ENCODE results near the gene CACNB1. TPM values are rescaled to one million over a fixed set of nuclear protein-coding genes. Genes with fewer than 3 reads are reported as not detected.
A peak's percentile ranks its signal among the peaks of the same experiment; 100 is the strongest.

Gene CACNB1
- total RNA-seq, 2 donors from 2014 or later, result 3.4 to 17.8 TPM

DNA sequence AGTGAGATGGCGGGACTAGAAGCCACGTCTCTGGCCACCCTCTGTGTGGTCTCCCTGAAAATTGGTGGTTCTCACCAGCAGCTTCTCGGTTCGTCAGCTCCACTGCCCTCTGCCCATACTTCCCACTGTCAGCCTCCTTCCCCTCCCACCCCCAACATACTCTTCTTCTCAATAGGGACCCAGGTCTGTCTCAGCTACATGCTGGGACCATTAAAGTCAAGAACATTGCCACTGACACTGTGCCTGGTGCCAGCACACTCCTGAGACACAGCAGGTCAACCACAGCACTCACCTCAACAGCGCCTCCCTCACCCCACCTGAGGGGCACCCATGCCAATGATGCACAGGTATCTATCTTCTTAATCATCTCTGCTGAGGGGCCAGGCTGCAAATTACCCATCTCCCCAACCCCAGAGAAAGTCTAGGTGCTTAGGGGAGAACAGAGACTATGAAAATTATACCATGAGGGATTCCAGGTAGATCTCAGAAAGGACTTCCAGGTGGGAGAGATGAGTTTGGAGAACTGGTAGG, 47.3 kb downstream of the CACNB1 start:
- Histone ChIP-seq H3K36me3 (no peaks in the 10 kb centered on the region), H3K4me3 (no peak overlapping the region), H3K27me3 (replicated peaks; ENCODE audit: insufficient read depth) (no peaks in the 10 kb centered on the region), H3K4me1 (replicated peaks) (no peaks in the 10 kb centered on the region), H3K27ac (no peak overlapping the region), H3K9me3 (no peaks in the 10 kb centered on the region)
- TF ChIP-seq, protein P1, sequence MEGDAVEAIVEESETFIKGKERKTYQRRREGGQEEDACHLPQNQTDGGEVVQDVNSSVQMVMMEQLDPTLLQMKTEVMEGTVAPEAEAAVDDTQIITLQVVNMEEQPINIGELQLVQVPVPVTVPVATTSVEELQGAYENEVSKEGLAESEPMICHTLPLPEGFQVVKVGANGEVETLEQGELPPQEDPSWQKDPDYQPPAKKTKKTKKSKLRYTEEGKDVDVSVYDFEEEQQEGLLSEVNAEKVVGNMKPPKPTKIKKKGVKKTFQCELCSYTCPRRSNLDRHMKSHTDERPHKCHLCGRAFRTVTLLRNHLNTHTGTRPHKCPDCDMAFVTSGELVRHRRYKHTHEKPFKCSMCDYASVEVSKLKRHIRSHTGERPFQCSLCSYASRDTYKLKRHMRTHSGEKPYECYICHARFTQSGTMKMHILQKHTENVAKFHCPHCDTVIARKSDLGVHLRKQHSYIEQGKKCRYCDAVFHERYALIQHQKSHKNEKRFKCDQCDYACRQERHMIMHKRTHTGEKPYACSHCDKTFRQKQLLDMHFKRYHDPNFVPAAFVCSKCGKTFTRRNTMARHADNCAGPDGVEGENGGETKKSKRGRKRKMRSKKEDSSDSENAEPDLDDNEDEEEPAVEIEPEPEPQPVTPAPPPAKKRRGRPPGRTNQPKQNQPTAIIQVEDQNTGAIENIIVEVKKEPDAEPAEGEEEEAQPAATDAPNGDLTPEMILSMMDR (IDR thresholded peaks at IDR 0.05), result no peak
- no peak for TF ChIP-seq POLR2AphosphoS5 (IDR thresholded peaks at IDR 0.05)
- no peak for TF ChIP-seq POLR2A (IDR thresholded peaks at IDR 0.05)
- intact Hi-C loops (cut with DNase I), result loop anchor here (5.0 to 10.0 kb wide), 4 partner anchors 83 to 405 kb away; partner anchors contain the start of gene PCGF2
- no peak for DNase-seq (ENCODE audit: low spot score)
- 85% methylated on average over 5 of the region's 5 CpGs for WGBS

GRCh38 chr17:39147221-39148185, 50.0 kb downstream of the CACNB1 start:
- 73% methylated on average over 13 of the region's 13 CpGs for WGBS
- no peak overlapping the region for H3K27ac ChIP-seq

GRCh38 chr17:39146273-39146672, 51.2 kb downstream of the CACNB1 start:
- H3K4me3 ChIP-seq, result no peak overlapping the region
- H3K27ac ChIP-seq, result no peak overlapping the region
- intact Hi-C loops (cut with DNase I), result no loop called here
- H3K9me3 ChIP-seq, result no peaks in the 10 kb centered on the region
- no peak for TF ChIP-seq POLR2AphosphoS5 (IDR thresholded peaks at IDR 0.05)
- TF ChIP-seq, protein P1 (IDR thresholded peaks at IDR 0.05), result no peak
- no peak for TF ChIP-seq POLR2A (IDR thresholded peaks at IDR 0.05)
- H3K4me1 ChIP-seq (replicated peaks), result no peaks in the 10 kb centered on the region
- DNase-seq (ENCODE audit: low spot score), result no peak
- 98% methylated on average over 3 of the region's 3 CpGs for WGBS
- no peaks in the 10 kb centered on the region for H3K36me3 ChIP-seq
- H3K27me3 ChIP-seq (replicated peaks; ENCODE audit: insufficient read depth), result no peaks in the 10 kb centered on the region

More at GRCh38 chr17:39147221-39148185, 50.0 kb downstream of the CACNB1 start:
- intact Hi-C loops (cut with DNase I), result no loop called here
- Histone ChIP-seq H3K4me1 (replicated peaks) (no peaks in the 10 kb centered on the region), H3K4me3 (no peak overlapping the region), H3K9me3 (no peaks in the 10 kb centered on the region), H3K27me3 (replicated peaks; ENCODE audit: insufficient read depth) (no peaks in the 10 kb centered on the region), H3K36me3 (no peaks in the 10 kb centered on the region)
- TF ChIP-seq, protein P1 (IDR thresholded peaks at IDR 0.05), result no peak
- TF ChIP-seq POLR2AphosphoS5 (IDR thresholded peaks at IDR 0.05) (no peak), POLR2A (IDR thresholded peaks at IDR 0.05) (no peak)
- no peak for DNase-seq (ENCODE audit: low spot score)

DNA sequence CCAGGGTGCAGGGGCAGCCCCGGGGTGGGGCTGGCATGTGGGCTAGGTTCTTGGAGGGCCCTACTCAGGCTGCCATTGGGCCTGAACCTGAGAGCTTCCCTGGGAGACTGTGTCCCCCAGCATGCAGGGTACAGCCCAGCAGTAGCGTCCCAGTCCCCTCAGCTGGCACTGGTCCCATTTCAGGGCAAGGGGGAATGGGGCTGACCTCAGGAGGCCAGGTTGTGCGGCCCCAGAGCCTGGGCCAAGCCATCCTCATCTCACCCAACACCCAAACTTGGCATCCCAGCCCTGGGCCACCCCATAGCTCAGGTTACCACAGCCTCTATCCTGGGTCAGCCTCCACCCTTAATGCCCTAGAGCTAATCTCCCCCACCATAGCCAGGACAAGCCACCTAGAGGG, 52.3 kb downstream of the CACNB1 start:
- intact Hi-C loops (cut with DNase I), result no loop called here
- Histone ChIP-seq H3K27me3 (replicated peaks; ENCODE audit: insufficient read depth) (no peaks in the 10 kb centered on the region), H3K36me3 (no peaks in the 10 kb centered on the region), H3K4me1 (replicated peaks) (no peaks in the 10 kb centered on the region), H3K9me3 (no peaks in the 10 kb centered on the region), H3K4me3 (no peak overlapping the region), H3K27ac (peak overlapping the region in 1 of 2 donors; percentile 21)
- TF ChIP-seq, protein P1 (IDR thresholded peaks at IDR 0.05), result no peak
- TF ChIP-seq POLR2AphosphoS5 (IDR thresholded peaks at IDR 0.05) (no peak), POLR2A (IDR thresholded peaks at IDR 0.05) (no peak)
- no peak for DNase-seq (ENCODE audit: low spot score)
- 83% methylated on average over 3 of the region's 3 CpGs for WGBS
